ENCODE data around the gene DPF3.

Gene DPF3

GRCh38 chr14:72788972-72789728 lies 104.8 kb downstream of the DPF3 start:
- no peak overlapping the region for H3K4me3 ChIP-seq (ENCODE audit: low read length)
- H3K27ac ChIP-seq (ENCODE audit: low read length) = no peak overlapping the region

GRCh38 chr14:72788255-72788654 lies 105.6 kb downstream of the DPF3 start:
- Histone ChIP-seq H3K4me1 (ENCODE audit: insufficient read depth, low read length) (0 out of 2 replicates have a peak, but pooled peaks cover 3% of the 10 kb centered on the region), H3K4me3 (ENCODE audit: low read length) (no peak overlapping the region), H3K27ac (ENCODE audit: low read length) (no peak overlapping the region), H3K9me3 (ENCODE audit: insufficient read depth, low read depth, low read length) (no peaks in the 10 kb centered on the region), H3K27me3 (ENCODE audit: insufficient read depth, low read length) (no peaks in the 10 kb centered on the region), H3K9ac (ENCODE audit: low read depth, low read length) (no peak overlapping the region), H3K36me3 (ENCODE audit: insufficient read depth, low read depth, low read length) (no peaks in the 10 kb centered on the region)

More at GRCh38 chr14:72788972-72789728, 104.8 kb downstream of the DPF3 start:
- H3K4me1 ChIP-seq (ENCODE audit: insufficient read depth, low read length) = 0 out of 2 replicates have a peak, but pooled peaks cover 3% of the 10 kb centered on the region
- no peaks in the 10 kb centered on the region for H3K36me3 ChIP-seq (ENCODE audit: insufficient read depth, low read depth, low read length)
- no peak overlapping the region for H3K9ac ChIP-seq (ENCODE audit: low read depth, low read length)
- no peaks in the 10 kb centered on the region for H3K27me3 ChIP-seq (ENCODE audit: insufficient read depth, low read length)
- H3K9me3 ChIP-seq (ENCODE audit: insufficient read depth, low read depth, low read length) = no peaks in the 10 kb centered on the region

GRCh38 chr14:72787841-72788240 lies 106.1 kb downstream of the DPF3 start:
- Histone ChIP-seq H3K4me1 (ENCODE audit: insufficient read depth, low read length) (0 out of 2 replicates have a peak, but pooled peaks cover 3% of the 10 kb centered on the region), H3K4me3 (ENCODE audit: low read length) (no peak overlapping the region), H3K9me3 (ENCODE audit: insufficient read depth, low read depth, low read length) (no peaks in the 10 kb centered on the region), H3K36me3 (ENCODE audit: insufficient read depth, low read depth, low read length) (no peaks in the 10 kb centered on the region), H3K9ac (ENCODE audit: low read depth, low read length) (no peak overlapping the region), H3K27me3 (ENCODE audit: insufficient read depth, low read length) (no peaks in the 10 kb centered on the region), H3K27ac (ENCODE audit: low read length) (no peak overlapping the region)

- H3K9ac ChIP-seq (ENCODE audit: low read depth, low read length) = no peak overlapping the region
- no peaks in the 10 kb centered on the region for H3K4me1 ChIP-seq (ENCODE audit: insufficient read depth, low read length)
- H3K36me3 ChIP-seq (ENCODE audit: insufficient read depth, low read depth, low read length) = no peaks in the 10 kb centered on the region
- no peaks in the 10 kb centered on the region for H3K27me3 ChIP-seq (ENCODE audit: insufficient read depth, low read length)
- no peak overlapping the region for H3K4me3 ChIP-seq (ENCODE audit: low read length)
- H3K9me3 ChIP-seq (ENCODE audit: insufficient read depth, low read depth, low read length) = no peaks in the 10 kb centered on the region
- no peak overlapping the region for H3K27ac ChIP-seq (ENCODE audit: low read length)
Observed at GRCh38 chr14:72786378-72787350, 107.2 kb downstream of the DPF3 start.

GRCh38 chr14:72783741-72784140 lies 110.2 kb downstream of the DPF3 start:
- no peaks in the 10 kb centered on the region for H3K4me1 ChIP-seq (ENCODE audit: insufficient read depth, low read length)
- H3K4me3 ChIP-seq (ENCODE audit: low read length) = no peak overlapping the region
- H3K27me3 ChIP-seq (ENCODE audit: insufficient read depth, low read length) = no peaks in the 10 kb centered on the region
- H3K36me3 ChIP-seq (ENCODE audit: insufficient read depth, low read depth, low read length) = no peaks in the 10 kb centered on the region
- no peak overlapping the region for H3K9ac ChIP-seq (ENCODE audit: low read depth, low read length)
- H3K9me3 ChIP-seq (ENCODE audit: insufficient read depth, low read depth, low read length) = no peaks in the 10 kb centered on the region
- no peak overlapping the region for H3K27ac ChIP-seq (ENCODE audit: low read length)

GRCh38 chr14:72782817-72783216 lies 111.1 kb downstream of the DPF3 start:
- no peak overlapping the region for H3K27ac ChIP-seq (ENCODE audit: low read length)
- H3K36me3 ChIP-seq (ENCODE audit: insufficient read depth, low read depth, low read length) = no peaks in the 10 kb centered on the region
- no peaks in the 10 kb centered on the region for H3K27me3 ChIP-seq (ENCODE audit: insufficient read depth, low read length)
- no peaks in the 10 kb centered on the region for H3K4me1 ChIP-seq (ENCODE audit: insufficient read depth, low read length)
- H3K9ac ChIP-seq (ENCODE audit: low read depth, low read length) = no peak overlapping the region
- no peak overlapping the region for H3K4me3 ChIP-seq (ENCODE audit: low read length)
- no peaks in the 10 kb centered on the region for H3K9me3 ChIP-seq (ENCODE audit: insufficient read depth, low read depth, low read length)

GRCh38 chr14:72781561-72782508 lies 112.1 kb downstream of the DPF3 start:
- Histone ChIP-seq H3K9ac (ENCODE audit: low read depth, low read length) (no peak overlapping the region), H3K27ac (ENCODE audit: low read length) (no peak overlapping the region), H3K36me3 (ENCODE audit: insufficient read depth, low read depth, low read length) (no peaks in the 10 kb centered on the region), H3K9me3 (ENCODE audit: insufficient read depth, low read depth, low read length) (no peaks in the 10 kb centered on the region), H3K4me1 (ENCODE audit: insufficient read depth, low read length) (no peaks in the 10 kb centered on the region), H3K4me3 (ENCODE audit: low read length) (no peak overlapping the region), H3K27me3 (ENCODE audit: insufficient read depth, low read length) (no peaks in the 10 kb centered on the region)

GRCh38 chr14:72780751-72781150 lies 113.2 kb downstream of the DPF3 start:
- Histone ChIP-seq H3K27me3 (ENCODE audit: insufficient read depth, low read length) (no peaks in the 10 kb centered on the region), H3K4me3 (ENCODE audit: low read length) (no peak overlapping the region), H3K9me3 (ENCODE audit: insufficient read depth, low read depth, low read length) (no peaks in the 10 kb centered on the region), H3K9ac (ENCODE audit: low read depth, low read length) (no peak overlapping the region), H3K4me1 (ENCODE audit: insufficient read depth, low read length) (no peaks in the 10 kb centered on the region), H3K36me3 (ENCODE audit: insufficient read depth, low read depth, low read length) (no peaks in the 10 kb centered on the region), H3K27ac (ENCODE audit: low read length) (no peak overlapping the region)

- H3K27ac ChIP-seq (ENCODE audit: low read length) = no peak overlapping the region
- H3K4me1 ChIP-seq (ENCODE audit: insufficient read depth, low read length) = no peaks in the 10 kb centered on the region
- no peak overlapping the region for H3K4me3 ChIP-seq (ENCODE audit: low read length)
- no peak overlapping the region for H3K9ac ChIP-seq (ENCODE audit: low read depth, low read length)
- H3K36me3 ChIP-seq (ENCODE audit: insufficient read depth, low read depth, low read length) = no peaks in the 10 kb centered on the region
- H3K27me3 ChIP-seq (ENCODE audit: insufficient read depth, low read length) = no peaks in the 10 kb centered on the region
- H3K9me3 ChIP-seq (ENCODE audit: insufficient read depth, low read depth, low read length) = no peaks in the 10 kb centered on the region
Observed at GRCh38 chr14:72779679-72780078, 114.2 kb downstream of the DPF3 start.

GRCh38 chr14:72777636-72778035 lies 116.3 kb downstream of the DPF3 start:
- no peaks in the 10 kb centered on the region for H3K27me3 ChIP-seq (ENCODE audit: insufficient read depth, low read length)
- no peaks in the 10 kb centered on the region for H3K36me3 ChIP-seq (ENCODE audit: insufficient read depth, low read depth, low read length)
- no peaks in the 10 kb centered on the region for H3K4me1 ChIP-seq (ENCODE audit: insufficient read depth, low read length)
- no peaks in the 10 kb centered on the region for H3K9me3 ChIP-seq (ENCODE audit: insufficient read depth, low read depth, low read length)
- no peak overlapping the region for H3K27ac ChIP-seq (ENCODE audit: low read length)
- no peak overlapping the region for H3K9ac ChIP-seq (ENCODE audit: low read depth, low read length)
- H3K4me3 ChIP-seq (ENCODE audit: low read length) = no peak overlapping the region

GRCh38 chr14:72776701-72777261 lies 117.1 kb downstream of the DPF3 start:
- Histone ChIP-seq H3K4me3 (ENCODE audit: low read length) (no peak overlapping the region), H3K27ac (ENCODE audit: low read length) (no peak overlapping the region), H3K36me3 (ENCODE audit: insufficient read depth, low read depth, low read length) (no peaks in the 10 kb centered on the region), H3K9me3 (ENCODE audit: insufficient read depth, low read depth, low read length) (no peaks in the 10 kb centered on the region), H3K27me3 (ENCODE audit: insufficient read depth, low read length) (no peaks in the 10 kb centered on the region), H3K4me1 (ENCODE audit: insufficient read depth, low read length) (no peaks in the 10 kb centered on the region), H3K9ac (ENCODE audit: low read depth, low read length) (no peak overlapping the region)

All from iPS-20b (cell line).